Spleen (tissue), 7 donors: ENCODE measurements around the gene MEG3.

Source experiments
- CTCF ChIP-seq, 11 experiments: fragments of 200-600 bp in 7 of 11; fragments of 450-650 bp in 4 of 11; sonication (generic) in 4 of 11; IDR thresholded peaks in 8 of 11; conservative IDR thresholded peaks in 3 of 11; 1 replicate in 7 of 11; 2 replicates in 4 of 11; pipeline versions ENCODE4 v1.4.0 to v1.8.0; 2016 to 2021; ENCODE audit warnings: antibody characterized with exemption in 11 of 11, inconsistent platforms in 4 of 11, mild to moderate bottlenecking in 1 of 11
- POLR2A ChIP-seq, 3 donors: fragments of 450-650 bp; IDR thresholded peaks; one replicate each; pipeline ENCODE4 v1.5.1; 2017; ENCODE audit warnings: antibody characterized with exemption in 3 of 3, mild to moderate bottlenecking in 1 of 3
- POLR2AphosphoS5 ChIP-seq, 3 donors: sonication (generic); formaldehyde crosslinking; IDR thresholded peaks; one replicate each; pipeline ENCODE4 v1.5.1; 2017; ENCODE audit warnings: antibody characterized with exemption in 3 of 3
- donor health status: DM: no; HTN: no; CAD: no; lungs with moderate emphysema.
- donor health status: DM: no; HTN: no; CAD: no.
- donor health status: DM: no; HTN: no; CAD: no.

- no peak for TF ChIP-seq CTCF (IDR thresholded peaks at IDR 0.05 in 8 of 11, conservative IDR thresholded peaks at IDR 0.05 in 3 of 11)
- no peak for TF ChIP-seq POLR2A (IDR thresholded peaks at IDR 0.05)
- no peak for TF ChIP-seq POLR2AphosphoS5 (IDR thresholded peaks at IDR 0.05)
Observed at GRCh38 chr14:100820957-100821356, 5.0 kb upstream of the MEG3 start.
